Measurements from ENCODE around the gene CLEC16A.

GRCh38 chr16:10896165-10896564 is 48.2 kb upstream of the CLEC16A start:
- no peak for TF ChIP-seq CTCF (IDR thresholded peaks at IDR 0.05; ENCODE audit: low read depth, low read length, poor library complexity, severe bottlenecking)
- TF ChIP-seq EZH2phosphoT487 (IDR thresholded peaks at IDR 0.05; ENCODE audit: borderline replicate concordance, low read length): no peak
